ENCODE data around the gene F12.
A peak's percentile ranks its signal among the peaks of the same experiment; 100 is the strongest.
"Not testable (repeated sequence)": the region's sequence is repeated elsewhere in the genome, so short reads cannot be mapped to it uniquely, and the experiment has no call there.

F12 gene

DNA sequence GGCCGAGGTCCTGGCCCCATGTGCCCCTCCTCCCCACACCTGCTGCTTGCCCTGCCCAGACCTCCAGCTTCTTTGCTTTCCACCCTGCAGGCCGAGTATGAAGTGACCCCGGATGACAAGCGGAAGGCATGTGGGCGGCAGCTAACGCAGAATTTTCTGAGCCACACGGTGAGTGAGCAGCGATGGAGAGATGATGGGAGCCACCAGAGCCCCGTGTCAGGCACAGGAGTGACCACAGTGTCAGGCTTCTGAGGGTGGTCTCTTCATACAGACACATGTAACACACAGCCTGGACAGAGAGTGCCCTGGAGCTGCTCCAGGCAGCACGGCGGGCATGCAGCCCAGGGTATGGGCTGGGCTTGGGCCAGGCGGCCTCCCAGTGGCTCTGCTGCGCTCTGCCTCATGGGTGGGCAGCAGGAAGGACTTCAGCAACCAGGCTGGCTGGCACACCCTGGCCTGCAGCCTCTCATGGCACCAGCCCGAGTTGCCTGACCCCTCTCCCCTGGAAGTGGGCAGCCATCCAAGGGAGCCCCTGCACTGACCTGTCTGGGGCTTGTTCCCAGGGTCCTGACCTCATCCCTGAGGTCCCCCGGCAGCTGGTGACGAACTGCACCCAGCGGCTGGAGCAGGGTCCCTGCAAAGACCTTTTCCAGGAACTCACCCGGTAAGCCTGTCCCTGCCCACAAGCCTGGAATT, 22.9 kb upstream of the F12 start:
- peak; percentile 81 for DNase-seq (ENCODE audit: low spot score)

DNA sequence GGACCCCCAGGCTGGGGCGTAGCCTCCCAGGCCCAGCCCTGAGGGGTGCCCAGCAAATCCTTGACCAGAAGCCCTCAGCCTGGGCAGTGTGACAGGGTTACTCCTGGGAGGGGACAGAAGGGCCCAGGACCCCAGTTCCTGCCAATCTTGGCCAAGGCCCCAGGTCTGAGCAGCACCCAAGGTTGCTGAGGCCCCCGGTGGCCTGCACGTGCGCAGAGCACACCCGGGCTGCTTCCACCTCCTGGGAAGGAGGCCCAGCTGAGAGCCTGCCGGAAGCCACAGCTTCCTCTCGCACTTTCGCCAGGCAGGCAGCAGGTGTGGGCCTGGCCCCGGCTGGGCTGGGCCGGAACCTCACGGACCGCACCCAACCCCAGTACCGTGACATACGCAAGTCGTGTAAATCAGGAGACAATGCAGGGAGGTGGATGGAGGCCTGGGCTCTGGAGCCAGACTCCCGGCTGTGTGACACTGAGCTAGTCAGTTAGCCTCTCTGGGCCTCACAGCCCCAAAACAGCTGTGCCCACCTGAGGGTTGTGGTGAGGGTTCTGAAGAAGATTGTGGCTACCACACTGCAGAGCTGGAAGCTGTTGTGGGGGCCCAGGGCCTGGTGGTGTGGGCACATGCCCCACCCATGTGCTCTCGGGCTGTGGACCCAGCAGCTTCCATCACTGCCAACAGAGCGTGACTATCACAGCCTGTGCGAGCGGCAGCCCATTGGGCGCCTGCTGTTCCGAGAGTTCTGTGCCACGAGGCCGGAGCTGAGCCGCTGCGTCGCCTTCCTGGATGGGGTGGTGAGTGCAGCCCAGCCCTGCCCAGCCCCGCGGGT, 22.2 kb upstream of the F12 start:
- peak; percentile 86 for DNase-seq (ENCODE audit: low spot score)

DNA sequence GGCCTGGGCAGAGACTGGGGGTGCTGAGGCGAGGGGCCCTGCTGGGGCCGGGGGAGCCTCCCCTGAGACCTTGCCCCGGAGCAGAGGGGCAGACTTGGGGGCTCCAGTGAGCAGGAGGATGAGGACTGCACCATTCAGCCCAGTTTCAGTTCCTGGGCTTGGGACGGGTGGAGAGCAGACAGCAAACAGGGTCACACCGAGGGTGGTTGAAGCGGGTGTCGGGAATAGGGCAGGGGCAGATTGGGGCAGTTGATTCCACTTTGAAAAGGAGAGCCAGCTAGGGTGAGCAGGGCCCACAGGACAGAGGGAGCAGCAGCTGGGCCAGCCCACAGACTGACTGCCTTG, 21.6 kb upstream of the F12 start:
- peak; percentile 0 for DNase-seq (ENCODE audit: low spot score)

DNA sequence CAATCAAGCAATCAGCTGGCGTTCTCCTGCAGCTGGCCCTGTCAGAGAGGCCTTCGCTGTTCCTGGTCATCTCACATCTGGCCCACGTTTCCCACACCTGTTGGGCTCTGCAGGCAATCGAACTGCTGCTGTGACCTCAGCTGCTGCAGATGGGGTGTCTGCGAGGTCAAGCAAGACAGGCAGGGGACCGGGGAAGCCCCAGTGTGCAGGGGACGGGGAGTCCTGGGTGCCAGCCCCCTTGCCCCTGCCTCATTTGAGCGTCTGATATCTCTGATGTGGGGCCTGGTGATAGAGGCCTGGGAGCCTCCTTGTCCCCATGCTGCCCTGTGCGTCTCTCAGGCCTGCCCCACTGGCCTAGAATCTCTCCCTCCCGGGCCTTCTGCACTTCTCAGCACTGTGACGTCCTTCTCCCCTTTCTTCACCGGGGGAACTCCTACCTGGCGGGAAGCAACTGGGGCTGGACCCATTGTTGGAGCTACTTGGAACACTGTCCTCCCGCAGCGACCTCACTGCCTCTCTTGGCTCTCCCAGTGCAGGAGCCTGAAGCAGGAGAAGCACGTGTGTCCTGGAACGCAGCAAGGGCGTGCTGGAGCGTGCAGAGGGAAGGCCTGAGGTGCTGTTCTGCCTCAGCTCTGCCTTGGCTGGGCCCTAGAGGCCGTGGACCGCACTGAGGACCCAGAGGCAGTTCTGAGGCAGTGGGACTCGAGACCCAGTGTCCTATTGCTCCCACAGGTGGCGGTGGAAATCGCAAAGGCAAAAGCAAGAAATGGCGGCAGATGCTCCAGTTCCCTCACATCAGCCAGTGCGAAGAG, 21.0 kb upstream of the F12 start:
- DNase-seq (ENCODE audit: low spot score) = no peak

DNA sequence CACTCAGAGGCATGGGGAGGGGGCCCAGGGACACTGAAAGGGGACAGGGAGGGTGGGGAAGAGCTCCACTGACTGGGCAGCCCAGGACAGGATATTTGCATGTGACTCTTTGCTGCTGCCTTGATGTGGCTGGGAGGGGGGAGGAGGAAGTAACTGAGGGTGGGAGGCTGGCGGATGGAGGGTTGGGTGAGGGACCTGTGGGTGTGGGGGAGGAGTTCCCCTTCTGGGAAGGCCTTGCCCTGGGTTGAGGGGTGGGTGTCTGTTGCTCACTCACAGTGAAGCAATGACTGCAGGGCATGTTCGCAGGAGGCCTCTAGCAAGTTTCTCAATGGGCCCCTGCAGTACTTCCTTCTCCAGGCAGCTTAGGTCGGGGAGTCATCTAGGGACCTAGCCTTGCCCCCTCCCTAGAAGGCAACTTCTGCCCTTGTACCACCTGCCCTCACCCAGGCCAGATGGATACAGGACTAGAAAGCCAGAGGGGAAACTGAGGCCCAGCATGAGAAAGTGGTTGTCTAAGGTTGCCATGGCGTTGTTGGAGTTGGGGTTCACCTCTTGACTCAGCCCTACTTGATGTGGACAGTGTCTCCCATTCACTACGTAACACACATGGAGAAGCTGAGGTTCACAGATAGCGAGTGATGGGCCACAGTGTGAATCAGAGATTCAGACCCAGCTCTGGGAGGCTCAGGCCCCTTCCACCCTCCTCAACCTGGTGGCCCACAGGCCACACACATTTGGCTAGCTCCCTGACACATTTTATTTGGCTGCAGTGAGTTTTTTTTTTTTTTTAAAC, 20.1 kb upstream of the F12 start:
- peak; percentile 57 for DNase-seq (ENCODE audit: low spot score)

DNA sequence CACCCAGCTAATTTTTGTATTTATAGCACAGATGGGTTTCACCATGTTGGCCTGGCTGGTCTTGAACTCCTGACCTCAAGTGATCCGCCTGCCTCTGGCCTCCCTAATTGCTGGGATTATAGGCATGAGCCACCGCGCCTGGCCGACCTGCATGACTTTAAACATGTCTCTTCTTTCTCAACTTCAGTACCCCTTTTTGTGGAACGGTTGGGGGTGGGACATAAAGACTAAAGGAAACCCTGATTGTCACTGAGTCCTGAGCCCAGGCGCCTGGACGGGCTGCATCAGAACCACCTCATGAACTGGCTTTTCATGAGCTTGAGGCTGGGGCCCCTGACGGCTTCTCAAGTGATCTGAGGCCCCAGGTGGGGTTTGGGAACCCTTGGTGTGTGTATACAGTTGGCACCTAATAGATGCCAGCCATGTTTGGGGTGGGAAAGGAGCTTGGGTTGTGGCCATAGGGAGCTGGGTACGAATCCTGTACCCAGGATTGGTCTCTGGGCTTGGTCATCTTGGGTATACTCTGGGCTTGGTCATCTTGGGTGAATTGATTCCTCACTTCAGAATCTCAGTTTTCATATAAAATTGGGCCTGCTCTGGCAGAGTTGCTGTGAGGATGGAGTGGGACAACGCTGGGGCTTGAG, 19.3 kb upstream of the F12 start:
- DNase-seq (ENCODE audit: low spot score) = no peak

DNA sequence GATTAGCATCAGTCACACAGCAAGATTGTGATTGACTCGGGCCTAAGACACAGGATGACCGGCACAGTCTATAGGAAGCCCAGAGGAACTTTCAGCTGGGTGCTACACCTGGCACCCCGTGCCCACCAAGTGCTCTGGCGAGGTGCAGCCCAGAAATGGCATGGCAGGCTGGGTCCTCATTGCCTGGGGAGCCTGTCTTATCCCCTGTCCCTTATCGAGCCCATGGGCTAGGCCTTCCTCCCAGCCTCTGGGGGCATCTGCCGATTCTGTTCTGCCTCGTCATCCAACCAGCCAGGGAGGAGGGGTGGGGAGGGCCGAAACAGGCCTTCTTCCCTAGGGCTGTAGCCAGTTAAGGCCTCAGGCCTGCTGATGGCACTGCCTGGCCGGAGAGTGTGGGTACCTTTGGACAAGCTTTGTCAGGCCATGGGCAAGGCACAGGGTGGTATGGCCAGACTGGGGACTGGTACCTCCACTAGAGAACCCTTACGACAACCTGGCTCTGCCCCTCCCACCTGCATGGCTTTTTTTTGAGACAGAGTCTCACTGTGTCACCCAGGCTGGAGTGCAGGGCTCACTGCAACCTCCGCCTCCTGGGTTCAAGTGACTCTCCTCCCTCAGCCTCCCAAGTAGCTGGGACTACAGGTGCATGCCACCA, 18.7 kb upstream of the F12 start:
- no peak for DNase-seq (ENCODE audit: low spot score)

DNA sequence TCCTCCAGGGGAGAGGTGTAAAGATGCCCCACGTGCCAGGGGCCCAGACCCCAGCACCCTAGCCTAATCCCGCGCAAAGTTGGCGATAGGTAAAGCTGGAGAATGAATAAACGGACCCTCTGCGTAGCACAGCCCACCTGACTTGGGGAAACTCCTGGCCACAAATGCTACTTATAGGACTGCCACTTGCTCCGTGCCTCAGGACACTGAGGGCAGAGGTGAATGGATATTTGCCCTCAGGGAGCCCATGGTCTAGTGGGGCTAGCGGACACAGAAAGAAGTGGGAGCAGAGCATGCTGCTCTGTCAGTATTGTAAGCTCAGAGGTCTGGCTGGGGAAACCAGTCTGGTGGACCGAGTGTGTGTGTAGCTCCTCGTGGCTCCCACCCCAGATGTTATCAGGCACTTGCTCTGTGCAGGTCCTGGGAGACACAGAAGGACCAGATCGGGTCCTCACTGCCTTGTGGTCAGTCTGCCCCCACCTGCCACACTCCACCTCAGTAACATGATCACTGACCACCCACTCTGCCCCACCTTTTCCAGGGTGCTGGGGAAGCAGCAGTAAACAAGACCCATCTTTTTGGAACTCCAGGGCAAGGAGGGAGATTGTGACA, 18.0 kb upstream of the F12 start:
- no peak for DNase-seq (ENCODE audit: low spot score)

DNA sequence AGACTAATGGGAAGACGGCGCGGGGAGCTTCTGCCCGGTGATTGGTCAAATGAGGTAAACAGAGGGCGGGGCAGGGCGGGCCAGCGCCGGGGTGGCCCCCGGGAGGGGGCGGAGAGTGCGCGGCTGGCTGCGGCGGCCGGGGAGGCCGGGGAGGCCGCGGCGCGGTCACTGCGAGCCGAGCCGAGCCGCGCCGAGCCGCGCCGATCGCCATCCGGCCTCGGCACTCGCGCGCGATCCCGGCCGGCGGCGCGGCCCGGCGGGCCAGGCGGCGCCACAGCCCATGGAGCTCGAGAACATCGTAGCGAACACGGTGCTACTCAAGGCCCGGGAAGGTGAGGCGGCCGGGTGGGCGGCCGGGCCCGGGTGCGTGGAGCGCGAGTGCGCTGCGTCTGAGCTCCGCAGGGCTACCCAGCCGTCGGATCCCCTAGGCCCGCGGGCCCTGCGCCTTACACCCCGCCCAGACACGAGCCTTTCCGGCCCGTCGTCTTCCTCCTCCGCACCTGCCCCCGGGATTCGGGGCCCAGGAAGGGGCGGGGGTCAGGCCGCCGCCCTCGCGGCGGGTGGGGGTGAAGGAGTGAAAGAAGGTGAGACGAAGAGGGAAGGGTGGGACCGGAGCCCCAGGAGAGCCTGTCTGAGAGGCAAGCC, 17.3 kb upstream of the F12 start, which contains the start of gene GRK6:
TSS of gene GRK6 (plus strand) at position 111 of the 645 bp plus-strand sequence. CDS start at position 281, 170 bp downstream.
- peak; percentile 58 for DNase-seq (ENCODE audit: low spot score)

DNA sequence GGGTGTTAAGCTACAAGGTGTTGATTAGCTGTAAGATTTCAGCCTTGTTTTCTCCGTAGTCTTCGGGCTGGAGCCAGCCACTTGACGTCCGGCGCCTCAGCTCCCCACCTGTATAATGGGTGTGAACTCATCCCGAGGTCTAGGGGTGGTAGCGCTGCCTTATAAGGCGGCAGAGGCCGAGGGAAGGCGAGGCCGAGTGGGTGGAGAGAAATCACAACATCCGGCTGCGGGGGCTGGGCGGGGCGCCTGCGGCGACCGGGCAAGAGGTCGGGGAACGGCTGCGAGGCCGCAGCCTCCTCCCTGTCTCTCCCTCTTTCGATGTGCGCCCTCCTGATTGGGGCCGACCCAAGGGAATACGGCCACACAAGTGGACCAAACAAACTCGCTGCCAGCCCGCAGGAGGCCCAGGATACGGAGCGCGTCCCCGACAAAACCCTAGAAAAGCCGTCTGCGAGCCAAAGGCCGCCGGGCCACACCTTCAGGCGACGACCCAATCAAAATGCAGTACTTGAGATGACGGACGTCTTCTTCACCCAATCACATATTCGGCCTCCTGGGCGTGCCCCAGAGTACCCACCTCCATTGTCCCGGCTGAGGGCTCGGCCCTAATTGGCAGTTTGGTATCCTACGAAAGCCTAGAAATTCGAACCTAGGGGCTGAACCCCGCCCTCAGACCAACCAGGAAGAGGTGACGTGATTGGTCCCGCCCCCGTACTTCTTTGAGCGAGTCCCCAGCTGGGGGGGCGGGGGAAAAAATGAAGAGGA, 16.6 kb upstream of the F12 start:
- DNase-seq (ENCODE audit: low spot score) = peak; percentile 100

DNA sequence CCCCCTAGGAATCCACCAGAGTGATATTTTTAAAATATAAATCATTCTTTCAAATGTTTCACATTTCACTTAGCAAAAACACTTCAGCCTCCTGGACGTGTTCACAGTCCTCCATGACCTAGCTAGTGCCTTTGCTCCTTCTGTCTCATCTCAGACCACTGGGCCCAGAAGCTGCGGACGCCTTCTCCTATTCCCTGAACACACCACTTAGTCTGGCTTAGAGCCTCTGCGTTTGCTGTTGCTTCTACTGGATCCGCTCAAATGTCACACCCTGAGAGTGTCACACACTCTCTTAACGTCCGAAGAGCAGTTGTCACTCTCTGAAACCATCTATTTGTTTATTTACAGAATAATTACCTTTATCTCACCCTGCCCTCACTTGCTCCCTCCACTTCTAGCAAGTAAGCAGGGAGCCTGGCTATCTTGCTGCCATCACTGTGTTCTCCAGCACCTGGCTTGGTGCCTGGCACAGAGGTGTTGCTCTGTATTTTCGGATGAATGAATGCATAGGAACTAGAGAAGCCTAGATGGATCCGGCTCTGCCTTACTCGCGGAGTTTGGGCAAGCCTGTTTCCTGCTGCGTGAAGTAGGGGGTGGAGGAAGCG, 15.9 kb upstream of the F12 start:
- no peak for DNase-seq (ENCODE audit: low spot score)

DNA sequence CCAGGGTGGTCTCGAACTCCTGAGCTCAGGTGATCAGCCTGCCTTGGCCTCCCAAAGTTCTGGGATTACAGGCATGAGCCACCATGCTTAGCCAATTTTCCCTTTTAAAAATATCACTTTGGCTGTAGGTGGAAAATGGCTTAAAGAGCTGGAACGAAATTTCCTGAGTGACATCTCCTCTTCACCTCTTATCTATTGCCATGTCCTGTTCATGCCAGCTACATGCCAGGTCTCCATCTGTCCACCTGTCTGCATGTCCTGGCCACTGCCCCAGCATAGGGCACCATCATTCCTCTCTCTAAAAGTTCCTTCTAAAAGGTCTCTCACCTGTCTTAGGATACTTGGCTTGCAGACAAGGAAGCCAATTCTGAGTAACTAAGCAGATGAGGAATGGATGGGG, 14.3 kb upstream of the F12 start:
- DNase-seq (ENCODE audit: low spot score) = no peak

DNA sequence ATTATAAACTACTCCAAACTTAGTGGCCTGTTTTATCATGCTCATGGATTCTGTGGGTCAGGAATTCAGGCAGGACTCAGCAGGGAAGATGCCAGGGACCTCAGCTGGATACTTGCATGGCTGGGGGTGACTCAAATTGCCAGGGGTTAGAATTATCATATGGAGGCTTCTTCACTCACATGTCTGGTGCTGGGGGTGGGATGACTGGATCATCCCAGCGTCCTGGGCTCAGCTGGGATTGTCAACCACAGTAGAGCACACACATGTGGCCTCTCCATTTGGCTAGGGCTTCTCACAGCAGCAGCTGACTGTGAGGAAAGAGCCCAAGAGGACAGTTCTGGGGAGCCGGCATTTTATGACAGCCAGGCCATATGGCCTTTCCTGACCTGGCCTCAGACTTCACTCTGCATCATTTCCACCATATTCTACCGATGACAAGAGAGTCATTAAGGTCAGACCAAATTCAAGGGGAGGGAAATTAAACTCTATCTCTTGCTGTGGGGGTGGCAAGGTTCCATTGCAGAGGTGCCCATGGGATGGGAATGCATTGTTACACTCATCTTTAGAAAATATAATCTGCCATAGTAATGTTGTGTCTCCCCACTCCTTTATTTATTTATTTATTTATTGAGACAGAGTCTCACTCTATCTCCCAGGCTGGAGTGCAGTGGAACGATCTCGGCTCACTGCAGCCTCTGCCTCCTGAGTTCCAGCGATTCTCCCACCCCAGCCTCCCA, 11.9 kb upstream of the F12 start:
- DNase-seq (ENCODE audit: low spot score) = no peak

DNA sequence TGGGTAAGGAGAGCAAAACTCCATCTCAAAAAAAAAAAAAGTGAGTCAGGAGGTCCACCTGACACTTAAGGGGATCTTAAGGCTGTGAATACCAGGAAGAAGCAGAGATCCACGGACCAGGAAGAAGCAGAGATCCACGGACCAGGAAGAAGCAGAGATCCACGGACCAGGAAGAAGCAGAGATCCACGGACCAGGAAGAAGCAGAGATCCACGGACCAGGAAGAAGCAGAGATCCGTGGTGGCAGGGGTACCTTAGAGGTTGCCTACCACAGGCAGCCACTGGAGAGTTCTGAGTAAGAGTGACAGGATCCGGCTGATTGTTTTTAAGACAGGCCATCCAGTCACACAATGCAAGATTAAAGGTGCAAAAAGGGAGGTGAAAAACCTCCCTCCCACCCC, 11.1 kb upstream of the F12 start:
- DNase-seq (ENCODE audit: low spot score) = not testable (repeated sequence)

DNA sequence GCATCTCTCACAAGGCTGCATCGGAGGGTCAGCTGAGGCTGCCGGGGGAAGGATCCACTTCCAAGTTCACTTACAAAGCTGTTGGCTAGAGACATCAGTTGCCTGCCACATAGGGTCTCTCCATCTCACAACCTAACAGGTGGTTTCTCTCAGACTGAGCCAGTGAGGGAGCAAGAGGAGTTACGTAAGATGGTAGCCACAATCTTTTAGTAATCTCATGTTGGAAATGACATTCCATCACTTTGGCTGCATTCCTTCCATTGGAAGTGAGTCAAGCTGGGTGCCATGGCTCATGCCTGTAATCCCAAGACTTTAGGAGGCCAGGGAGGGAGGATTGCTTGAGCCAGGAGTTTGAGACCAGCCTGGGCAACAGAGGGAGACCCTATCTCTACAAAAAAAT, 9.7 kb upstream of the F12 start:
- no peak for DNase-seq (ENCODE audit: low spot score)

DNA sequence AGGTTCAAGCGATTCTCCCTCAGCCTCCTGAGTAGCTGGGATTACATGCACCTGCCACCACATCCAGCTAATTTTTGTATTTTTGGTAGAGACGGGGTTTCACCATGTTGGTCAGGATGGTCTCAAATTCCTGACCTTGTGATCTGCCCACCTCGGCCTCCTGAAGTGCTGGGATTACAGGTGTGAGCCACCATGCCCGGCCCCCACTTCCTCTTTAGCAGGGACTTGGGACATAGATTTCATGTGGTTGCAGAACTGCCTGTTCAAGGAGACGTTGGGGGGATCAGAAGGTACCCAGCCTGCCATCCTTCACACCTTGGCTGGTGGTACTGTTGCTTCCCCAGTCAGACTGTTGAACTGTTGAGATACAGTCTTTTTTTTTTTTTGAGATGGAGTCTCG, 7.7 kb upstream of the F12 start:
- not testable (repeated sequence) for DNase-seq (ENCODE audit: low spot score)

DNA sequence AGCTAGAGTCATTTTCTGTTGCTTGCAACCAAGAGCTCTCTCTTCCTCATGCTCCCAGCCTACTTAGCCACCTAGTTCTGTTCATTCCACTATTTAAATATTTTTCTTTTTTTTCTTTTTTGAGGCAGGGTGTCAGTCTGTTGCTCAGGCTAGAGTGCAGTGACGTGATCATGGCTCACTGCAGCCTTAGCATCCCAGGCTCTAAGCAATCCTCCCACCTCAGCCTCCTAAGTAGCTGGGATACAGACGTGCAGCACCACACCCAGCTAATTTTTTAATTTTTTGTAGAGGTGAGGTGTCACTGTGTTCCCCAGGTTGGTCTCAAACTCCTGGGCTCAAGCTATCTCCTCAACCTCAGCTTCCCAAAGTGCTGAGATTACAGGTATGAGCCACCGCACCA, 5.1 kb upstream of the F12 start:
- DNase-seq (ENCODE audit: low spot score) = no peak

DNA sequence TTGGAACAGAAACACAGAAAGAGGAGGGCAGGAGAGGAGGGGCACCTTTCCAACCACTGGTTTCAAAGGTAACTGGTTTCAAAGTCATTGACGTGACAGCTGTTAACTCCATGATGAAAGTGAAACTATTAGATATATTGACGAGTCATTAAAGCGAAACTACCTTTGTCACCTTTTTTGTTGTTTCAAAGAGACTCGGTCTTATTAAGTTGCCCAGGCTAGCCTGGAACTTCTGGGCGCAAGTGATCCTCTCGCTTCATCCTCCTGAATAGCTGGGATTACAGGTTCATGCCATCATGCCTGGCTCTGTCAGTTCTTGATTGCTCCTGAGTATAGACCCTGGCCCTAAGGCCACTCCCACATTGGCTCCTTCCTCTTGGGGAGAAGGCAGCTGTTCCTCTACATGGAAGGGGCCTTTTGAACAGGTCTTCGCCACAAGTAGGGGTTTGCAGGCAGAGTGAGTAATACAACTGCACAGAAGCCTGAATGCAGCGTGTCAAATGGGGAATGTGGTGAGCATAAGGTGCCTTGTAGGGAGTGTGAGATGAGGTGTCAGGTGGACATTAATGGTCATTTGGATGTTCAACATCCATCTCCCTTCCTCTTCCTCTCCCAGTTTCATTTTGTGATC, 3.4 kb upstream of the F12 start:
- no peak for DNase-seq (ENCODE audit: low spot score)

All from SW480 (cell line).